GM12878 (cell line): ENCODE results near the gene PIGL. TPM values are rescaled to one million over a fixed set of nuclear protein-coding genes. Genes with fewer than 3 reads are reported as not detected.

Experiments used
- ATAC-seq: fragments of 200-7000 bp; cut with Tn5 transposase; 3 replicates; pipeline ENCODE4 v1.9.1; 2020; ENCODE audit warnings: mild to moderate bottlenecking, moderate library complexity
- BruUV-seq: library from RNA; stranded (reverse); fragments of 400-500 nt; replicated peaks from 2 replicates; lab custom pipeline; 2021; lab: Mats Ljungman, UMichigan
- CTCF ChIA-PET: fragments of 300-600 bp; sonication (Branson Sonifier 250); formaldehyde crosslinking; extraction: SDS; loops from one replicate; lab custom pipeline; 2021; ENCODE audit warnings: inconsistent platforms; lab: Yijun Ruan, JAX
- POLR2A ChIA-PET: fragments of 350-600 bp; formaldehyde crosslinking; extraction: SDS; loops from one replicate; lab custom pipeline; 2021; ENCODE audit warnings: inconsistent platforms; lab: Charles Lee
- RAD21 ChIA-PET: fragments of 300-600 bp; sonication (Branson Sonifier 250); formaldehyde crosslinking; loops from one replicate; lab custom pipeline; 2023; ENCODE audit warnings: antibody characterized with exemption; ENCODE audit not compliant: unreplicated experiment; lab: Charles Lee
- SMC1A ChIA-PET: fragments of 300-600 bp; sonication (Branson Sonifier 250); formaldehyde crosslinking; loops from one replicate; lab custom pipeline; 2023; ENCODE audit not compliant: unreplicated experiment, uncharacterized antibody; lab: Charles Lee
- DNase-seq: peaks from one replicate; pipeline ENCODE4 v3.0.0-alpha.2; 2011; ENCODE audit warnings: low read depth, low spot score
- FAIRE-seq: peaks from 3 replicates; lab custom pipeline; 2011; peaks lifted over from hg19 to GRCh38; lab: Jason Lieb, UNC
- H2AFZ ChIP-seq: 2 replicates; pipeline ENCODE4 v1.6.0; 2011; ENCODE audit warnings: low read depth, low read length, control low read depth; ENCODE audit not compliant: control insufficient read depth
- H3K27ac ChIP-seq: 2 replicates; pipeline ENCODE4 v1.5.1; 2011; ENCODE audit warnings: control low read depth; ENCODE audit not compliant: control insufficient read depth, insufficient read depth
- H3K27me3 ChIP-seq, 2 experiments: replicated peaks in 1 of 2; 2 replicates each; pipeline versions ENCODE4 v1.6.0 to v1.6.1; 2011; ENCODE audit warnings: low read length in 1 of 2; ENCODE audit not compliant: control insufficient read depth in 2 of 2, insufficient read depth in 2 of 2
- H3K36me3 ChIP-seq, 2 experiments: 2 replicates each; pipeline ENCODE4 v1.5.1; 2011; ENCODE audit warnings: low read length in 1 of 2; ENCODE audit not compliant: control insufficient read depth in 2 of 2, insufficient read depth in 2 of 2
- H3K4me1 ChIP-seq: 2 replicates; pipeline ENCODE4 v1.6.1; 2011; ENCODE audit warnings: mild to moderate bottlenecking, low read length, moderate library complexity, mixed read lengths; ENCODE audit not compliant: control insufficient read depth, insufficient read depth
- H3K4me2 ChIP-seq: 2 replicates; pipeline ENCODE4 v1.6.0; 2011; ENCODE audit warnings: control low read depth; ENCODE audit not compliant: control insufficient read depth, insufficient read depth
- H3K4me3 ChIP-seq: fragments of 200-600 bp; sonication (generic); 2 replicates; pipeline ENCODE4 v1.5.1; 2016
- H3K79me2 ChIP-seq: 2 replicates; pipeline ENCODE4 v1.6.0; 2011; ENCODE audit warnings: low read length; ENCODE audit not compliant: control insufficient read depth, insufficient read depth
- H3K9ac ChIP-seq: 2 replicates; pipeline ENCODE4 v1.8.0; 2011; ENCODE audit warnings: low read length, control low read depth, mixed read lengths; ENCODE audit not compliant: control insufficient read depth, insufficient read depth
- H3K9me3 ChIP-seq: replicated peaks from 3 replicates; pipeline ENCODE4 v1.5.1; 2011; ENCODE audit warnings: mild to moderate bottlenecking, low read length; ENCODE audit not compliant: control insufficient read depth, insufficient read depth
- H4K20me1 ChIP-seq: 2 replicates; pipeline ENCODE4 v1.6.0; 2011; ENCODE audit not compliant: control insufficient read depth, insufficient read depth
- CREM ChIP-seq: IDR thresholded peaks from 2 replicates; pipeline ENCODE4 v1.6.1; 2014; ENCODE audit warnings: antibody characterized with exemption, low read depth
- FOXK2 ChIP-seq: fragments of 450-650 bp; IDR thresholded peaks from 2 replicates; pipeline ENCODE4 v1.6.1; 2017; ENCODE audit warnings: mild to moderate bottlenecking, moderate library complexity
- GATAD2B ChIP-seq: fragments of 450-650 bp; conservative IDR thresholded peaks from 2 replicates; pipeline ENCODE4 v1.6.1; 2017; ENCODE audit warnings: low read depth, mild to moderate bottlenecking, moderate library complexity
- IKZF2 ChIP-seq, 2 experiments: fragments of 450-650 bp; IDR thresholded peaks; 2 replicates each; pipeline ENCODE4 v1.6.1; 2017; ENCODE audit warnings: mild to moderate bottlenecking in 2 of 2, moderate library complexity in 2 of 2
- JUNB ChIP-seq: IDR thresholded peaks from 2 replicates; pipeline ENCODE4 v1.6.1; 2016; ENCODE audit warnings: antibody characterized with exemption, mild to moderate bottlenecking
- KLF5 ChIP-seq: fragments of 450-650 bp; IDR thresholded peaks from 2 replicates; pipeline ENCODE4 v1.6.1; 2014; ENCODE audit warnings: mild to moderate bottlenecking; ENCODE audit not compliant: partially characterized antibody
- MXI1 ChIP-seq: fragments of 150-350 bp; IDR thresholded peaks from 2 replicates; pipeline ENCODE4 v1.6.1; 2011; ENCODE audit warnings: low read depth, mild to moderate bottlenecking, inconsistent platforms, low read length, improper control_type of control experiment
- NFIC ChIP-seq: IDR thresholded peaks from 2 replicates; pipeline ENCODE4 v1.6.1; 2012; ENCODE audit warnings: low read depth, mild to moderate bottlenecking, inconsistent platforms, low read length, moderate library complexity
- PML ChIP-seq: IDR thresholded peaks from 2 replicates; pipeline ENCODE4 v1.6.1; 2012; ENCODE audit warnings: low read length, inconsistent platforms
- POLR2A ChIP-seq: IDR thresholded peaks from 2 replicates; pipeline ENCODE4 v1.6.1; 2011; ENCODE audit warnings: low read depth, mild to moderate bottlenecking, low read length
- REST ChIP-seq: IDR thresholded peaks from 2 replicates; pipeline ENCODE4 v1.6.1; 2012; ENCODE audit warnings: mild to moderate bottlenecking, low read depth, low read length
- SP1 ChIP-seq: IDR thresholded peaks from one replicate; pipeline ENCODE4 v1.6.1; 2011; ENCODE audit warnings: low read depth, low read length
- TCF7 ChIP-seq: IDR thresholded peaks from 2 replicates; pipeline ENCODE4 v1.6.1; 2014; ENCODE audit warnings: antibody characterized with exemption, borderline replicate concordance
- YY1 ChIP-seq: IDR thresholded peaks from 2 replicates; pipeline ENCODE4 v1.6.1; 2011; ENCODE audit warnings: low read depth, mild to moderate bottlenecking, low read length
- ZSCAN29 ChIP-seq: fragments of 450-650 bp; IDR thresholded peaks from 2 replicates; pipeline ENCODE4 v1.6.1; 2017; ENCODE audit warnings: mild to moderate bottlenecking, moderate library complexity
- WGBS: methylation state at CpG from one replicate; pipeline ENCODE4 v1.1.6; 2016; ENCODE audit warnings: low lambda C conversion rate; ENCODE audit not compliant: insufficient replicate concordance, insufficient coverage; ENCODE audit errors: missing lambda C conversion rate; 5-methylcytosine and 5-hydroxymethylcytosine counted together
- in situ Hi-C: fragments of 300-500 bp; cut with MboI; formaldehyde crosslinking; loops from 9 replicates; pipeline ENCODE4 v1.14.3; 2018; ENCODE audit warnings: mixed read lengths
- intact Hi-C: fragments of 100-400 bp; cut with micrococcal nuclease; formaldehyde crosslinking; loops from one replicate; pipeline ENCODE4 v1.14.2; 2022; ENCODE audit not compliant: unreplicated experiment
- polyA plus RNA-seq, 11 experiments: library from polyadenylated mRNA; depleted of rRNA in 4 of 11; unstranded in 6 of 11; stranded (reverse) in 5 of 11; fragments of >200 nt; fragmentation: Nextera tagmentation in 4 of 11; fragmentation: Illumina TruSeq in 1 of 11; extraction: Ambion mirVana in 4 of 11; extraction: Trizol in 1 of 11; gene quantifications; 1 replicate in 1 of 11; 2 replicates in 10 of 11; pipeline versions ENCODE4 v1.2.1 to v1.2.3, GENCODE V29; 2011 to 2016; ENCODE audit warnings: inconsistent platforms in 2 of 11, missing spikeins in 2 of 11, low read depth in 1 of 11
- total RNA-seq, 4 experiments: library from RNA; depleted of rRNA in 3 of 4; stranded (reverse); fragments of >200 nt in 3 of 4; fragmentation: Illumina TruSeq in 1 of 4; extraction: Trizol in 1 of 4; gene quantifications; 2 replicates each; pipeline versions ENCODE4 v1.2.1 to v1.2.3, GENCODE V29; 2013 to 2021
- TF ChIP-seq, protein P1 (sequence below): fragments of 450-650 bp; IDR thresholded peaks from 2 replicates; pipeline ENCODE4 v1.6.1; 2017; ENCODE audit warnings: low read depth, mild to moderate bottlenecking, moderate library complexity
- TF ChIP-seq, protein P2 (sequence below): fragments of 450-650 bp; IDR thresholded peaks from 2 replicates; pipeline ENCODE4 v1.6.1; 2017; ENCODE audit warnings: antibody characterized with exemption, mild to moderate bottlenecking, moderate library complexity
- TF ChIP-seq, protein P3 (sequence below): fragments of 150-350 bp; IDR thresholded peaks from 2 replicates; pipeline ENCODE4 v1.6.1; 2014; ENCODE audit warnings: mild to moderate bottlenecking, low read depth, low read length

Gene PIGL
- total and polyA plus RNA-seq, 10 of the 15 experiments (the other 5 are each of a cell fraction or from before 2014, with no cell fraction given): 25.9 to 52.5 (median 30.2) TPM

DNA sequence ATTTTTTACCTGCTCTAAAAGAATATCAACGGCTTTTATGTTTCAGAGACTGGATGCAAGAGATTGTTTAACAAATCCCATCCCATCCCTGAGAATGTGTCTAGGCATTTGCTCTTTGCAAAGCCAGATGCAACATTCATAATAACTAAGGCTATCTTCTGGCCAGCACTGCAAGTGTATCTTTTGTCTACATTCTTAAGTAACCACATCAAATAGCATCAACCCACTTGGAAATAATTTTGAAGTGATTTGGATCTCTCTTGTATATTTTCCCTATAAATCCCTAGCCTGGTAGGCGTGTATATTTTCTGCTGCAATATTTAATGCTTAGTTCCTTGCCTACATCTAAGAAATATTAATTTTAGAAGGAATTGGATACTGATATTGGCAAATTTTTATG lies 64.3 kb downstream of the PIGL start:
- Histone ChIP-seq H3K9me3 (no peaks in the 10 kb centered on the region), H3K27me3 (no peaks in the 10 kb centered on the region), H3K4me1 (peaks cover 11% of the 10 kb centered on the region), H3K27ac (no peak overlapping the region), H3K79me2 (no peaks in the 10 kb centered on the region), H3K4me3 (no peak overlapping the region), H3K9ac (no peak overlapping the region), H3K4me2 (no peak overlapping the region), H2AFZ (no peak overlapping the region), H3K36me3 (no peaks in the 10 kb centered on the region), H4K20me1 (no peaks in the 10 kb centered on the region)
- in situ Hi-C loops: no loop called here
- TF ChIP-seq IKZF2 (IDR thresholded peaks at IDR 0.05) (no peak), PML (no peak), FOXK2 (no peak), TCF7 (no peak), GATAD2B (no peak), CREM (no peak), POLR2A (no peak), KLF5 (no peak), NFIC (no peak), YY1 (no peak), SP1 (no peak), ZSCAN29 (no peak), REST (no peak), MXI1 (no peak), JUNB (no peak)
- TF ChIP-seq, protein P1, sequence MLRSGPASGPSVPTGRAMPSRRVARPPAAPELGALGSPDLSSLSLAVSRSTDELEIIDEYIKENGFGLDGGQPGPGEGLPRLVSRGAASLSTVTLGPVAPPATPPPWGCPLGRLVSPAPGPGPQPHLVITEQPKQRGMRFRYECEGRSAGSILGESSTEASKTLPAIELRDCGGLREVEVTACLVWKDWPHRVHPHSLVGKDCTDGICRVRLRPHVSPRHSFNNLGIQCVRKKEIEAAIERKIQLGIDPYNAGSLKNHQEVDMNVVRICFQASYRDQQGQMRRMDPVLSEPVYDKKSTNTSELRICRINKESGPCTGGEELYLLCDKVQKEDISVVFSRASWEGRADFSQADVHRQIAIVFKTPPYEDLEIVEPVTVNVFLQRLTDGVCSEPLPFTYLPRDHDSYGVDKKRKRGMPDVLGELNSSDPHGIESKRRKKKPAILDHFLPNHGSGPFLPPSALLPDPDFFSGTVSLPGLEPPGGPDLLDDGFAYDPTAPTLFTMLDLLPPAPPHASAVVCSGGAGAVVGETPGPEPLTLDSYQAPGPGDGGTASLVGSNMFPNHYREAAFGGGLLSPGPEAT: no peak
- TF ChIP-seq, protein P2, sequence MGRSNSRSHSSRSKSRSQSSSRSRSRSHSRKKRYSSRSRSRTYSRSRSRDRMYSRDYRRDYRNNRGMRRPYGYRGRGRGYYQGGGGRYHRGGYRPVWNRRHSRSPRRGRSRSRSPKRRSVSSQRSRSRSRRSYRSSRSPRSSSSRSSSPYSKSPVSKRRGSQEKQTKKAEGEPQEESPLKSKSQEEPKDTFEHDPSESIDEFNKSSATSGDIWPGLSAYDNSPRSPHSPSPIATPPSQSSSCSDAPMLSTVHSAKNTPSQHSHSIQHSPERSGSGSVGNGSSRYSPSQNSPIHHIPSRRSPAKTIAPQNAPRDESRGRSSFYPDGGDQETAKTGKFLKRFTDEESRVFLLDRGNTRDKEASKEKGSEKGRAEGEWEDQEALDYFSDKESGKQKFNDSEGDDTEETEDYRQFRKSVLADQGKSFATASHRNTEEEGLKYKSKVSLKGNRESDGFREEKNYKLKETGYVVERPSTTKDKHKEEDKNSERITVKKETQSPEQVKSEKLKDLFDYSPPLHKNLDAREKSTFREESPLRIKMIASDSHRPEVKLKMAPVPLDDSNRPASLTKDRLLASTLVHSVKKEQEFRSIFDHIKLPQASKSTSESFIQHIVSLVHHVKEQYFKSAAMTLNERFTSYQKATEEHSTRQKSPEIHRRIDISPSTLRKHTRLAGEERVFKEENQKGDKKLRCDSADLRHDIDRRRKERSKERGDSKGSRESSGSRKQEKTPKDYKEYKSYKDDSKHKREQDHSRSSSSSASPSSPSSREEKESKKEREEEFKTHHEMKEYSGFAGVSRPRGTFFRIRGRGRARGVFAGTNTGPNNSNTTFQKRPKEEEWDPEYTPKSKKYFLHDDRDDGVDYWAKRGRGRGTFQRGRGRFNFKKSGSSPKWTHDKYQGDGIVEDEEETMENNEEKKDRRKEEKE: no peak
- TF ChIP-seq, protein P3, sequence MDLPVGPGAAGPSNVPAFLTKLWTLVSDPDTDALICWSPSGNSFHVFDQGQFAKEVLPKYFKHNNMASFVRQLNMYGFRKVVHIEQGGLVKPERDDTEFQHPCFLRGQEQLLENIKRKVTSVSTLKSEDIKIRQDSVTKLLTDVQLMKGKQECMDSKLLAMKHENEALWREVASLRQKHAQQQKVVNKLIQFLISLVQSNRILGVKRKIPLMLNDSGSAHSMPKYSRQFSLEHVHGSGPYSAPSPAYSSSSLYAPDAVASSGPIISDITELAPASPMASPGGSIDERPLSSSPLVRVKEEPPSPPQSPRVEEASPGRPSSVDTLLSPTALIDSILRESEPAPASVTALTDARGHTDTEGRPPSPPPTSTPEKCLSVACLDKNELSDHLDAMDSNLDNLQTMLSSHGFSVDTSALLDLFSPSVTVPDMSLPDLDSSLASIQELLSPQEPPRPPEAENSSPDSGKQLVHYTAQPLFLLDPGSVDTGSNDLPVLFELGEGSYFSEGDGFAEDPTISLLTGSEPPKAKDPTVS: no peak
- ChIA-PET RAD21 (no interaction called here), SMC1A (interaction anchor here (0.7 to 1.2 kb wide), 2 partner anchors 68 kb away, joined by 3 to 4 read pairs; no protein-coding TSS in a partner anchor), CTCF (interaction anchor here (2.1 kb wide), 1 partner anchor 82 kb away, joined by 9 read pairs; no protein-coding TSS in a partner anchor), POLR2A (no interaction called here)
- intact Hi-C loops: no loop called here
- DNase-seq: no peak
- no peak for FAIRE-seq
- no TSS peak for BruUV-seq
- ATAC-seq: no peak
- 95% methylated on average over 2 of the region's 2 CpGs for WGBS
